Activated CD8-positive, alpha-beta memory T cell treated with anti-CD3 and anti-CD28 coated beads, Interleukin-2, amount 50 U/mL, for 24 hours (primary cell): Measurements from ENCODE around the gene PLA2G5.
"Not testable (repeated sequence)": the region's sequence is repeated elsewhere in the genome, so short reads cannot be mapped to it uniquely, and the experiment has no call there.

Experiments used
- DNase-seq: peaks from one replicate; pipeline ENCODE4 v3.0.0-alpha.2; 2020; ENCODE audit errors: extremely low read depth

Gene PLA2G5, protein sequence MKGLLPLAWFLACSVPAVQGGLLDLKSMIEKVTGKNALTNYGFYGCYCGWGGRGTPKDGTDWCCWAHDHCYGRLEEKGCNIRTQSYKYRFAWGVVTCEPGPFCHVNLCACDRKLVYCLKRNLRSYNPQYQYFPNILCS

GRCh38 chr1:20069874-20070273, at the start of gene PLA2G5:
TSS of gene PLA2G5 (plus strand) at chr1:20070194. CDS start at chr1:20084831, 14,637 bp downstream.
- no peak for DNase-seq

GRCh38 chr1:20028125-20028524, 41.9 kb upstream of the PLA2G5 start:
- no peak for DNase-seq

- no peak for DNase-seq
These were observed 41.3 kb upstream of the PLA2G5 start for GRCh38 chr1:20028726-20029125.

DNA sequence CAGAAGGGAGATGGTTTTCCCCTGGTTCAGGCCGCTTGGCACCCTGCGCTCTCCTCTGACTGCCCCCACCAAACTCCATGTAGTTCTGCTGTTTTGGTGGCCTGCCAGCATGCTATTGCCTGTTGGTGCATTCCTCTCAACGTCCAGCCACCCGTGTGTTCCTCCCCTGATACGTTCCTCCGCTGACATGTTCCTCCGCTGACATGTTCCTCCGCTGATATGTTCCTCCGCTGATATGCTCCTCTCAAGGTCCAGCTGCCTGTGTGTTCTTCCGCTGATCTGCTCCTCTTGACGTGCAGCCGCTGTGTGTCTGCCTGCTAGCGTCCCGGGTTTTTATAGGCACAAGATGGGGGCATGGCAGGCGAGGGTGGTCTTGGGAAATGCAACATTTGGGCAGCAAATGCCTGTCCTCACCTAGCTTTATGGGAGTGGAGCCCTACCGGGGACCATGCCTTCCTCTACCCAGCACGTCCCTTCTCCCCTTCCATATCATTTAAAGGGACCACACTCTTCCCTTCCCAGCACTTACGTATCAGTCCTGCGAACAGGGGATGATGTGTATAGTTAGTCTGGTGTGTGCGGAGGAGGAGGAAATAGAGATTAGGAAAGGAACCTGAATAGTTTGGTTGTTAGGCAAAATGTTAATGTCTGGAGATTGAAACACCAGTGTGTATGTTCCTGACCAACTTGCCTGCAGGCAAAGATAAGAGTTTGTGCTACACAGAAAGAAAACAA, 40.6 kb upstream of the PLA2G5 start:
- DNase-seq = no peak

- DNase-seq = not testable (repeated sequence)
These were observed 39.4 kb upstream of the PLA2G5 start for GRCh38 chr1:20030436-20031151.

- DNase-seq = no peak
These were observed 38.8 kb upstream of the PLA2G5 start for GRCh38 chr1:20031161-20031560.

GRCh38 chr1:20031836-20032235, 38.2 kb upstream of the PLA2G5 start:
- no peak for DNase-seq

GRCh38 chr1:20032425-20032824, 37.6 kb upstream of the PLA2G5 start:
- no peak for DNase-seq

DNA sequence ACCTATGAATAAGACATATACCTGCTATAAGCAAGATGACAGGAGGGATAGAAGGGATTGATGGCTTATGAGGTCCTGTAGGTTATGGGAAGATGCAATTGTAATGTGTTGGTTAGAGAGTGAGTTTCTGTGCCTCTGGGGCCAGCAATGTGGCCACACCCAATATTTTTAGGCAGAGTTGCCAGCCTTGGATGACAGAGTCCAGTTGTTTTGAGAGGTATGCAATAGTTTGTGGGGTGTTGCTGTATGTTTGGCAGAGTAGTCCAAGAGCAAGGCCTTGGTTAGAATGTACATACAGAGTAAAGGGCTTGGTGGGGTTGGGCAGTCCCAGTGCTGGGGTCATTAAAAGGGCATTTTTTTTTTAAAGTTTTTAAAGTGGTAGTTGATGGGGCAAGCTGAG, 36.6 kb upstream of the PLA2G5 start:
- no peak for DNase-seq

GRCh38 chr1:20035114-20035513, 34.9 kb upstream of the PLA2G5 start:
- DNase-seq = no peak

GRCh38 chr1:20037877-20038276, 32.1 kb upstream of the PLA2G5 start:
- DNase-seq = no peak

DNA sequence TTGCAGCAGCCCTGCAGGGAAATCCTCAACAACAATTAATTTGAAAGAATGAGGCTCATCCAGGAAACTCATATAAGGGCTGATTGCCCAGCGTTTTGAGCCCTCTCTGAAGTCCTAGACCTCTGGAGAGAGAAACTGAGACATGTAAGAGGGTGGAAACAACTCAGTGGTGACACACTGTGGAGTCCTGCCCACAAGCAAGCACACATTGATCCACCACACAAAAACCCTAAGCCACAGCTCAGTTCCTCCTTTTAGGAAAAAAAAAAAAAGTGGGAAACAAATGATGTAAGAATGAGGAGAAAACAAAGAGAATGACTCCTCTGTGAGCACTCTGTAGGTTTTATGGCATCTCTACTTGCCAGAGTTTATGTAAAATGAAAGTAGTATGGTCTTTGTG, 22.9 kb upstream of the PLA2G5 start:
- DNase-seq = no peak

- no peak for DNase-seq
These were observed 21.4 kb upstream of the PLA2G5 start for GRCh38 chr1:20048563-20048962.

- DNase-seq = not testable (repeated sequence)
These were observed 20.8 kb upstream of the PLA2G5 start for GRCh38 chr1:20049056-20049798.

GRCh38 chr1:20051218-20051829, 18.7 kb upstream of the PLA2G5 start:
- no peak for DNase-seq

DNA sequence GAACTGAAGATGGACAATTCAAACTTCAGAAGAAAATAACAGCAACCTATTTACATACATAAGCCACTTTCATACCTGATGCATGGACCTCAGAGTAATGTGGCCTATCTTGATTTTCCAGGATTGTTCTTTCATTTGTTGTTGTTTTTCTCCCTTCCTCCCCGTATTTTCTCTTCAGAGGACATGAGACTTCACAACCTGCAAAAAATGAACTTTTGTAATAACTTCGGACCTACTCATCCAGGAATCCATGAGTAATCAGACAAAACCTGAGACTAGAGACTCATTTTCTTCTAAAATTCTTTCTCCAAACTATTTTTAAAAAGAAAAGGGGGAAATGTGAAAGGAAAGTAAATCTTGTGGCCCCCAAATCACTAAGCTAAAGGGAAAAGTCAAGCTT, 17.6 kb upstream of the PLA2G5 start:
- no peak for DNase-seq

DNA sequence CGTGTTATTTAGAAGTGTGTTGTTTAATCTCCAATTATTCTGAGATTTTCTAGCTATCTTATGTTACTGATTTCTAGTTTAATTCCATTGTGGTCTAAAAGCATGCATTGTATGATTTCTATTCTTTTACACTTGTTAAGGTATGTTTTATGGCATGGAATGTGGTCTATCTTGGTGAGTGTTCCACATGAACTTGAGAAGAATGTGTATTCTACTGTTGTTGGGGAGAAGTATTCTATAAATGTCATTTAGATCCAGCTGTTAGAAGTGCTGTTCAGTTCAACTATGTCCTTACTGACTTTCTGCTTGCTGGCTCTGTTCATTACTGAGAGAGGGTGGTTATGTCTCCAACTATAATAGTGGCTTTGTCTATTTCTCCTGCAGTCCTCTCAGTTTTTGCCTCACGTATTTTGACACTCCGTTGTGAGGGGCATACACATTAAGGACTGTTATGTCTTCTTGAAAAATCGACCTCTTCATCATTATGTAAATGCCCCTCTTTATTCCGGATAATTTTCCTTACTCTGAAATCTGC, 12.0 kb upstream of the PLA2G5 start:
- DNase-seq = no peak

GRCh38 chr1:20058531-20058930, 11.5 kb upstream of the PLA2G5 start:
- DNase-seq = no peak

GRCh38 chr1:20059847-20060246, 10.1 kb upstream of the PLA2G5 start:
- no peak for DNase-seq

- DNase-seq = not testable (repeated sequence)
These were observed 9.2 kb upstream of the PLA2G5 start for GRCh38 chr1:20060791-20061190.

- DNase-seq = no peak
These were observed 8.1 kb upstream of the PLA2G5 start for GRCh38 chr1:20061866-20062265.

DNA sequence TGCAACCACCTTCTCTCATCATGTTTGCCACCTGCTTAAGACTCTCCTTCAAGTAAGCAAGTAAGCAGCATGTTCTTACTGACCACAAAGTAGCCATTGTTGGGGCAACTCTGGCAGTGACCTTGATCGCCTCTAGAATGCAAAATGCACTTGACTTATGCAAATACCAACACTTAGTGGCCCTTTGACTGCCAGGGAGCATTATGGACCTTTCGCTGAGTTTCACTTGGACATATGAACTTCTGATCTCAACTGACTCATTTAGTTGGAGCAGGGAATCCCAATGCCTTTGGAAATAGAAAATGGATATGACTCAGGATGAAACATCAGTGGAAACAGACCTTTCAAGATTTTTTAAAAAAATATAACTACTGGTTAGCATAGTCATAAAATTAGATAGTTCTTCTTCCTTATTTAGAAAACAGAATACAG, 6.1 kb upstream of the PLA2G5 start:
- DNase-seq = no peak
